ENCODE results near the gene GRPEL2. TPM values are rescaled to one million over a fixed set of nuclear protein-coding genes. Genes with fewer than 3 reads are reported as not detected.

GRPEL2 gene
- total and polyA plus RNA-seq, 2 of the 8 experiments (the other 6 are each of a cell fraction or from before 2014, with no cell fraction given): 11.2 to 52.2 TPM

DNA sequence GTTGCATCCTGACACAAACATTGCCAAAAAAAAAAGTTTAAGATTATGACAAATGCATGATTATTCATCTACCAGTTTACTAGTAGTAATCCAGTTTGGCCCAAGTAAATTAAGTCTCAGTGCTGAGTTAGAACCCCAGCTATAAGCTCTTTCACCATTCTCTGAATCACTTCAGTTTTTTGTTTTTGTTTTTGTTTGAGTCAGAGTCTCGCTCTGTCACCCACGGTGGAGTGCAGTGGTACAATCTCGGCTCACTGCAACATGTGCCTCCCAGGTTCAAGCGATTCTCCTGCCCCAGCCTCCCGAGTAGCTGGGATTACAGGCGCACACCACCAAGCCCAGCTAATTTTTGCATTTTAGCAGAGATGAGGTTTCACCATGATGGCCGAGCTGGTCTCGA lies 11.1 kb downstream of the GRPEL2 start:
- Histone ChIP-seq H3K18ac (ENCODE audit: extremely low read depth, low read length) (no peak overlapping the region), H2AFZ (ENCODE audit: low read length) (no peak overlapping the region), H4K20me1 (replicated peaks in 1 of 2; ENCODE audit: control insufficient read depth in 1 of 2, insufficient read depth in 2 of 2, low read length in 2 of 2) (peaks cover 1 to 13% of the 10 kb centered on the region in 2 experiments), H3K9me3 (ENCODE audit: insufficient read depth in 2 of 2, low read depth in 1 of 2, low read length in 1 of 2) (no peaks in the 10 kb centered on the region), H3K4me3 (ENCODE audit: extremely low read depth in 1 of 4, insufficient read depth in 2 of 4, low read depth in 3 of 4, low read length in 4 of 4) (no peak overlapping the region), H2BK120ac (replicated peaks; ENCODE audit: low read depth, low read length) (no peak overlapping the region), H2BK15ac (ENCODE audit: low read length) (no peak overlapping the region), H2BK12ac (ENCODE audit: low read depth, low read length) (no peak overlapping the region), H3K23ac (ENCODE audit: insufficient read length) (no peak overlapping the region), H3K79me1 (ENCODE audit: low read depth, low read length) (peaks cover 8% of the 10 kb centered on the region), H3K4me2 (ENCODE audit: insufficient read depth in 1 of 2, low read depth in 2 of 2, low read length in 2 of 2) (no peak overlapping the region), H4K91ac (replicated peaks; ENCODE audit: insufficient read length, low read length) (no peak overlapping the region), H4K5ac (ENCODE audit: insufficient read length, low read depth, low read length) (no peak overlapping the region), H3K56ac (replicated peaks; ENCODE audit: insufficient read length, low read depth, low read length) (no peak overlapping the region), H2BK20ac (ENCODE audit: low read length) (no peak overlapping the region), H3K27ac (ENCODE audit: low read depth, low read length) (no peak overlapping the region), H2BK5ac (ENCODE audit: low read depth, low read length) (no peak overlapping the region), H3K36me3 (ENCODE audit: control insufficient read depth in 2 of 4, insufficient read depth in 4 of 4, low read length in 3 of 4) (peaks cover 2 to 41% (median 16%) of the 10 kb centered on the region in 4 experiments; a peak in 7 of 8 replicates), H3K23me2 (ENCODE audit: low read depth, low read length) (peaks cover 6% of the 10 kb centered on the region; the same call in 1 of the 2 replicates), H3K79me2 (ENCODE audit: control insufficient read depth in 1 of 2, insufficient read depth in 2 of 2, low read length in 2 of 2) (peaks cover 0 to 8% of the 10 kb centered on the region in 2 experiments; a peak in 1 of 4 replicates), H3K4ac (replicated peaks; ENCODE audit: insufficient read length, low read depth, low read length) (no peak overlapping the region), H3K14ac (ENCODE audit: insufficient read length) (no peak overlapping the region), H2AK5ac (ENCODE audit: low read depth, low read length) (no peak overlapping the region), H4K8ac (ENCODE audit: extremely low read depth, insufficient read depth, low read length) (no peak overlapping the region), H3K9ac (replicated peaks in 1 of 4; ENCODE audit: extremely low read depth in 1 of 4, low read depth in 3 of 4, low read length in 3 of 4) (no peak overlapping the region), H3K27me3 (replicated peaks in 1 of 4; ENCODE audit: control insufficient read depth in 3 of 4, extremely low read depth in 1 of 4, insufficient read depth in 3 of 4, low read length in 3 of 4) (no peaks in the 10 kb centered on the region; a peak in 1 of 7 replicates), H3K4me1 (replicated peaks in 1 of 4; ENCODE audit: control insufficient read depth in 3 of 4, insufficient read depth in 4 of 4, low read length in 3 of 4) (peaks cover 0 to 6% (median 2%) of the 10 kb centered on the region in 4 experiments; a peak in 5 of 7 replicates)
- 98% methylated on average over 8 of the region's 8 CpGs; no CpG with 5 or more reads in 1 of the 2 experiments for WGBS, 2 experiments (ENCODE audit: extremely low coverage in 1 of 2, insufficient coverage in 1 of 2, insufficient read length in 1 of 2, insufficient replicate concordance in 2 of 2, low coverage in 1 of 2, low lambda C conversion rate in 2 of 2, missing lambda C conversion rate in 1 of 2)
- CTCF ChIA-PET (ENCODE audit: partially characterized antibody): interaction anchor here (0.6 to 46.1 kb wide), 9 partner anchors 10 to 221 kb away, joined by 3 to 1310 read pairs (median 5); partner anchors contain the start of gene IL17B
- no peak for FAIRE-seq
- POLR2A ChIA-PET (ENCODE audit: partially characterized antibody): interaction anchor here (1.0 to 5.8 kb wide), 6 partner anchors 9 to 78 kb away, joined by 3 to 72 read pairs (median 8); partner anchors contain the start of gene GRPEL2
- no peak for DNase-seq (ENCODE audit: low read depth in 1 of 2, low spot score in 2 of 2)
- TF ChIP-seq, protein P1, sequence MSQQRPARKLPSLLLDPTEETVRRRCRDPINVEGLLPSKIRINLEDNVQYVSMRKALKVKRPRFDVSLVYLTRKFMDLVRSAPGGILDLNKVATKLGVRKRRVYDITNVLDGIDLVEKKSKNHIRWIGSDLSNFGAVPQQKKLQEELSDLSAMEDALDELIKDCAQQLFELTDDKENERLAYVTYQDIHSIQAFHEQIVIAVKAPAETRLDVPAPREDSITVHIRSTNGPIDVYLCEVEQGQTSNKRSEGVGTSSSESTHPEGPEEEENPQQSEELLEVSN (IDR thresholded peaks at IDR 0.05): no peak
- TF ChIP-seq JUND (IDR thresholded peaks at IDR 0.05; ENCODE audit: low read length): no peak
- TF ChIP-seq CHD2 (IDR thresholded peaks at IDR 0.05; ENCODE audit: low read length): no peak
- no peak for TF ChIP-seq TEAD4 (IDR thresholded peaks at IDR 0.05; ENCODE audit: low read depth, low read length)
- no peak for TF ChIP-seq KDM1A (IDR thresholded peaks at IDR 0.05; ENCODE audit: borderline replicate concordance, low read length)
- no peak for TF ChIP-seq POLR2A (IDR thresholded peaks at IDR 0.05; ENCODE audit: control extremely low read depth in 1 of 2, low read depth in 2 of 2, low read length in 2 of 2)
- no peak for TF ChIP-seq SAP30 (IDR thresholded peaks at IDR 0.05; ENCODE audit: insufficient read depth, insufficient replicate concordance, low read length)
- TF ChIP-seq USF2 (IDR thresholded peaks at IDR 0.05; ENCODE audit: low read length): no peak
- no peak for TF ChIP-seq POLR2AphosphoS5 (IDR thresholded peaks at IDR 0.05; ENCODE audit: low read depth, low read length)
- TF ChIP-seq, protein P2, sequence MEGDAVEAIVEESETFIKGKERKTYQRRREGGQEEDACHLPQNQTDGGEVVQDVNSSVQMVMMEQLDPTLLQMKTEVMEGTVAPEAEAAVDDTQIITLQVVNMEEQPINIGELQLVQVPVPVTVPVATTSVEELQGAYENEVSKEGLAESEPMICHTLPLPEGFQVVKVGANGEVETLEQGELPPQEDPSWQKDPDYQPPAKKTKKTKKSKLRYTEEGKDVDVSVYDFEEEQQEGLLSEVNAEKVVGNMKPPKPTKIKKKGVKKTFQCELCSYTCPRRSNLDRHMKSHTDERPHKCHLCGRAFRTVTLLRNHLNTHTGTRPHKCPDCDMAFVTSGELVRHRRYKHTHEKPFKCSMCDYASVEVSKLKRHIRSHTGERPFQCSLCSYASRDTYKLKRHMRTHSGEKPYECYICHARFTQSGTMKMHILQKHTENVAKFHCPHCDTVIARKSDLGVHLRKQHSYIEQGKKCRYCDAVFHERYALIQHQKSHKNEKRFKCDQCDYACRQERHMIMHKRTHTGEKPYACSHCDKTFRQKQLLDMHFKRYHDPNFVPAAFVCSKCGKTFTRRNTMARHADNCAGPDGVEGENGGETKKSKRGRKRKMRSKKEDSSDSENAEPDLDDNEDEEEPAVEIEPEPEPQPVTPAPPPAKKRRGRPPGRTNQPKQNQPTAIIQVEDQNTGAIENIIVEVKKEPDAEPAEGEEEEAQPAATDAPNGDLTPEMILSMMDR (IDR thresholded peaks at IDR 0.05; ENCODE audit: control extremely low read depth in 1 of 3, insufficient read depth in 1 of 3, low read depth in 1 of 3, low read length in 3 of 3): no peak

All from H1 (cell line).